Naive thymus-derived CD4-positive, alpha-beta T cell (primary cell): ENCODE measurements around the gene AOPEP. TPM values are rescaled to one million over a fixed set of nuclear protein-coding genes. Genes with fewer than 3 reads are reported as not detected.

ENCODE experiments used
- ATAC-seq: fragments of 150-1000 bp; cut with Tn5 transposase; 2 replicates; pipeline ENCODE4 v1.10.0; 2021; ENCODE audit warnings: mild to moderate bottlenecking, moderate library complexity
- CTCF ChIA-PET: fragments of 350-600 bp; sonication (Branson Sonifier 250); formaldehyde crosslinking; loops from one replicate; lab custom pipeline; 2021; ENCODE audit warnings: antibody characterized with exemption; lab: Charles Lee
- POLR2A ChIA-PET: fragments of 350-600 bp; sonication (Branson Sonifier 250); formaldehyde crosslinking; loops from one replicate; lab custom pipeline; 2021; ENCODE audit warnings: antibody characterized with exemption, inconsistent platforms; lab: Charles Lee
- DNase-seq, 9 donors: peaks; one replicate each; pipeline versions ENCODE4 v3.0.0 to v3.0.0-alpha.2; 2020 to 2022; ENCODE audit warnings: mixed read lengths in 1 of 9
- H3K27ac ChIP-seq: one replicate; pipeline ENCODE4 v1.7.0; 2013; ENCODE audit warnings: mild to moderate bottlenecking, low read depth, low read length, moderate library complexity
- H3K27me3 ChIP-seq, 2 donors: one replicate each; pipeline ENCODE4 v1.7.0; 2013; ENCODE audit warnings: low read length in 2 of 2, mild to moderate bottlenecking in 2 of 2, moderate library complexity in 2 of 2; ENCODE audit not compliant: control insufficient read depth in 2 of 2, insufficient read depth in 2 of 2
- H3K36me3 ChIP-seq, 3 experiments: 1 replicate in 2 of 3; 2 replicates in 1 of 3; pipeline ENCODE4 v1.7.0; 2013; ENCODE audit warnings: low read length in 3 of 3, mild to moderate bottlenecking in 3 of 3, moderate library complexity in 1 of 3; ENCODE audit not compliant: insufficient read depth in 3 of 3, control insufficient read depth in 2 of 3
- H3K4me1 ChIP-seq, 2 donors: one replicate each; pipeline ENCODE4 v1.7.0; 2013; ENCODE audit warnings: low read length in 2 of 2, mild to moderate bottlenecking in 2 of 2, moderate library complexity in 1 of 2; ENCODE audit not compliant: control insufficient read depth in 2 of 2, insufficient read depth in 2 of 2
- H3K4me3 ChIP-seq: 2 replicates; pipeline ENCODE4 v1.7.0; 2013; ENCODE audit warnings: mild to moderate bottlenecking, low read length
- H3K9me3 ChIP-seq, 3 experiments: 1 replicate in 2 of 3; 2 replicates in 1 of 3; pipeline ENCODE4 v1.7.0; 2013; ENCODE audit warnings: low read length in 3 of 3; ENCODE audit not compliant: control insufficient read depth in 2 of 3
- H3K27ac Mint-ChIP-seq, 9 donors: one replicate each; pipeline ENCODE4 v1.8.0; 2020 to 2022; ENCODE audit warnings: mixed read lengths in 9 of 9, mild to moderate bottlenecking in 8 of 9, moderate library complexity in 5 of 9, inconsistent platforms in 2 of 9
- H3K27me3 Mint-ChIP-seq, 5 donors: one replicate each; pipeline ENCODE4 v1.8.0; 2021 to 2022; ENCODE audit warnings: mixed read lengths in 5 of 5, mild to moderate bottlenecking in 1 of 5
- H3K36me3 Mint-ChIP-seq, 5 donors: one replicate each; pipeline ENCODE4 v1.8.0; 2020 to 2022; ENCODE audit warnings: mixed read lengths in 5 of 5, mild to moderate bottlenecking in 3 of 5, inconsistent platforms in 1 of 5
- H3K4me1 Mint-ChIP-seq, 7 donors: one replicate each; pipeline ENCODE4 v1.8.0; 2020 to 2022; ENCODE audit warnings: mixed read lengths in 7 of 7, mild to moderate bottlenecking in 3 of 7, inconsistent platforms in 1 of 7
- H3K4me3 Mint-ChIP-seq, 10 donors: one replicate each; pipeline ENCODE4 v1.8.0; 2020 to 2022; ENCODE audit warnings: mild to moderate bottlenecking in 10 of 10, mixed read lengths in 10 of 10, moderate library complexity in 6 of 10, inconsistent platforms in 2 of 10
- H3K9me3 Mint-ChIP-seq, 11 donors: one replicate each; pipeline ENCODE4 v1.8.0; 2020 to 2022; ENCODE audit warnings: mixed read lengths in 11 of 11, mild to moderate bottlenecking in 4 of 11, inconsistent platforms in 1 of 11, moderate library complexity in 1 of 11
- intact Hi-C, 2 donors: fragments of 100-400 bp; cut with micrococcal nuclease; formaldehyde crosslinking; loops; one replicate each; pipeline ENCODE4 v1.15.1; 2023
- polyA plus RNA-seq, 2 donors: library from polyadenylated mRNA; unstranded; fragments of 300-500 nt; fragmentation: Illumina TruSeq; gene quantifications; one replicate each; pipeline ENCODE4 v1.2.3, GENCODE V29; 2021
- total RNA-seq, 6 experiments: library from RNA in 5 of 6; stranded (reverse) in 5 of 6; gene quantifications; 1 replicate in 5 of 6; 2 replicates in 1 of 6; pipeline ENCODE4 v1.2.3 and lab custom pipeline; 2021 to 2026

Gene AOPEP
- total and polyA plus RNA-seq, 7 experiments from 2014 or later, result 5.7 to 19.0 (median 13.6) TPM

DNA sequence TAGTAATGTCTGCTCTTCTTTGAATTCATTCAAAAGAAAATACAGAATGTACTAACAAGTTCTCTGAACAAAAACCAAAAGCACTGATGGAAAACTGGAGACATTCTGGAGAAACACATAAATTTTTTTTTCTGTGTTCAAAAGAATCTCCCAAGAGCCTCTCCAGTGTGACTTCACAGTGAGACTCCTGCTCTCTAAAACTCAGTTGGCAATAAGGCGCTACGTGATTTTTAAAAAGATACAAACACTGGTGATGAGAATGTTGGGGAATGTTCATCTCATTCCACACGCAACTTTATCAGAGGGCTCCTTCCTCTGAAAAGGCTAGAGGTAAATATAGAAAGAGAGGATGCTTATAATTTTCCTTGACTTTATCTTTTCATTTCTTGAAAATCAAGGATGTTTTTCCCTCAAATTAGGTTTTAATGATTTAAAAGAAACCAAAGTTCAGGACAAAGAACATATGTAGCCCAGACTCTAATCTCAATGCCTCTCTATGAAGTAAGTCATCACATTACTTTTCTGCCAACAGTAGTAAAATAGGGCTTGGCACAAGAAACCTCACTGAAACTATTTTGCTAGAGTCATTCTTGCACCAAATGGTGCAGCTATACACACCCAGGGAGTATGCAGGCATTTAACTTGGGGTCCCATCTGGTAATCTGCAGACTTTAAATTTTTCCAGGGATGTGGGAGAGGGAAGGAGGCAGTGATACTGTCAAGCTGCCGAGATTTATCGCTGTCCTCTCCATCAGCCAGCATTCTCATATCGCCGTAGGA is 12.9 kb upstream of the AOPEP start:
- no peak overlapping the region for H3K4me3 ChIP-seq
- no peaks in the 10 kb centered on the region for H3K27me3 ChIP-seq
- DNase-seq (no peak), ATAC-seq (no peak)
- H3K27me3 Mint-ChIP-seq, result peaks cover 12 to 39% (median 27%) of the 10 kb centered on the region in 5 donors
- H3K4me3 Mint-ChIP-seq, result no peak overlapping the region
- CTCF ChIA-PET, result no interaction called here
- no peak overlapping the region for H3K27ac Mint-ChIP-seq
- no peaks in the 10 kb centered on the region for H3K4me1 Mint-ChIP-seq
- POLR2A ChIA-PET, result no interaction called here
- intact Hi-C loops, result no loop called here
- H3K4me1 ChIP-seq, result no peaks in the 10 kb centered on the region
- peaks cover 0 to 4% (median 0%) of the 10 kb centered on the region in 11 donors for H3K9me3 Mint-ChIP-seq
- no peak overlapping the region for H3K27ac ChIP-seq
- no peaks in the 10 kb centered on the region for H3K36me3 ChIP-seq
- no peaks in the 10 kb centered on the region for H3K36me3 Mint-ChIP-seq
- no peaks in the 10 kb centered on the region for H3K9me3 ChIP-seq

DNA sequence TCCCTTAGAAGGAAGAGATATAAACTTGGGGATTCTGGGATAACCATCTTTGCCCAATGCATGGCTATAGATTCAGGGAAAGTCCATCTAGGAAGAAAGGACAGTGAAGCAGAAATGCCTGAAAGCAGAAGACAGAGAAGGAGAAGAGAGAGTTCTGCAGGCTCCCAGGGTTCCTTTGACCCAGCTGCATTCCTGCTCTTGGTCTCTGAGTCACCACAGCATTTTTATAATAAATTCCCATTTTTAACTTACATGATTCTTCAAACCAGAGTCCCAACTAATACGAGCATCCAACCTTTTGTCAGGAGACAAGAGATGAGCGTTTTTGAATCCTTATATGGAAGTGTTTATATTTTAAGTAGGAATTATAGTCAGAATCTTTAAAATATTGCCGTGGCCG is 12.0 kb upstream of the AOPEP start:
- Histone ChIP-seq H3K27me3 (no peaks in the 10 kb centered on the region), H3K27ac (no peak overlapping the region), H3K4me1 (no peaks in the 10 kb centered on the region), H3K36me3 (no peaks in the 10 kb centered on the region), H3K4me3 (no peak overlapping the region), H3K9me3 (no peaks in the 10 kb centered on the region)
- POLR2A ChIA-PET, result interaction anchor here (0.6 to 0.8 kb wide), 2 partner anchors 9 to 302 kb away, joined by 3 read pairs; no protein-coding TSS in a partner anchor
- CTCF ChIA-PET, result no interaction called here
- Mint-ChIP-seq H3K9me3 (peaks cover 0 to 4% (median 0%) of the 10 kb centered on the region in 11 donors), H3K27ac (no peak overlapping the region), H3K4me1 (no peaks in the 10 kb centered on the region), H3K36me3 (no peaks in the 10 kb centered on the region), H3K27me3 (peaks cover 12 to 39% (median 29%) of the 10 kb centered on the region in 5 donors), H3K4me3 (no peak overlapping the region)
- ATAC-seq (no peak), DNase-seq (no peak)
- intact Hi-C loops, result no loop called here

DNA sequence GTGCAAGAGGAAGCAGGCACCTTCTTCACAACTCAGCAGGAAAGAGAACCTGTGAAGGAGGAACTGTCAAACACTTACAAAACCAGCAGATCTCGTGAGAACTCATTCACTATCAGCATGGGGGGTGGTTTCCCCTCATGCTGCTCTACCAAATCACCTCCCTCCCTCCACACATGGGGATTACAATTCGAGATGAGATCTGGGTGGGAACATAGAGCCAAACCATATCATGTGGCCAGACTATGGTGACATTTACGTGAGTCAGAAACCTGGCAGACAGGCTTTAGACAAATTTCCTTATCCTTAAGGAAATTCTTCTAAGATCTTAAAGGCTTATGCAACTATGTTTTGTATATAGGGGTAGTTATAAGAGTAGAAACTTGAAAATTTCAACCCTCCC is 8.7 kb upstream of the AOPEP start:
- H3K27ac ChIP-seq, result no peak overlapping the region
- Mint-ChIP-seq H3K36me3 (no peaks in the 10 kb centered on the region), H3K4me1 (no peaks in the 10 kb centered on the region), H3K9me3 (peaks cover 0 to 4% (median 0%) of the 10 kb centered on the region in 11 donors), H3K4me3 (no peak overlapping the region), H3K27ac (no peak overlapping the region), H3K27me3 (peaks cover 11 to 33% (median 23%) of the 10 kb centered on the region in 5 donors)
- CTCF ChIA-PET, result no interaction called here
- H3K36me3 ChIP-seq, result no peaks in the 10 kb centered on the region
- ATAC-seq, result no peak
- H3K4me3 ChIP-seq, result no peak overlapping the region
- H3K9me3 ChIP-seq, result no peaks in the 10 kb centered on the region
- intact Hi-C loops, result no loop called here
- POLR2A ChIA-PET, result interaction anchor here (0.8 kb wide), 1 partner anchor 101 kb away, joined by 4 read pairs; no protein-coding TSS in a partner anchor
- DNase-seq, result no peak
- no peaks in the 10 kb centered on the region for H3K4me1 ChIP-seq
- H3K27me3 ChIP-seq, result no peaks in the 10 kb centered on the region

DNA sequence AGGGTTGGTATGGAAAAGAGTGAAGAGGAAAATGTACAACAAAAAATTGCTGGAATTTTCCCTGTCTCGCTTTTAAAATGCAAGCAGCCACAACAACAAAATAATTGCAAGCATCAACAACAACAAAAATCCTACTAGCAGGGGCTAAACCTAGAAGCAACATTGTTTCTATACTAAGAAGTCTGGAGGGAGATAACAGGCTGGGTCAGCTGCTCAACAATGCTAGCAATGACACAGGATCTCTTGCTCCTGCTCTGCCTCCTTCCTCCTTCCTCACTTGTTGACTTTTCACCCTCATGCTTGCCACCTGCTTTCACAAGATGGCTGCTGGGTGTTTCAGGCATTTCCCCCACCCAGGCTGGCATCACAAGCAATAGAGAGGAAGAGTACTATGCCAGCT is 7.6 kb upstream of the AOPEP start:
- no peaks in the 10 kb centered on the region for H3K36me3 ChIP-seq
- CTCF ChIA-PET, result no interaction called here
- H3K27me3 ChIP-seq, result no peaks in the 10 kb centered on the region
- intact Hi-C loops, result no loop called here
- H3K27me3 Mint-ChIP-seq, result peaks cover 2 to 26% (median 18%) of the 10 kb centered on the region in 5 donors
- no peak overlapping the region for H3K27ac Mint-ChIP-seq
- H3K4me1 Mint-ChIP-seq, result no peaks in the 10 kb centered on the region
- no peaks in the 10 kb centered on the region for H3K36me3 Mint-ChIP-seq
- no peaks in the 10 kb centered on the region for H3K4me1 ChIP-seq
- ATAC-seq, result no peak
- no peak overlapping the region for H3K27ac ChIP-seq
- H3K4me3 Mint-ChIP-seq, result no peak overlapping the region
- no peak for DNase-seq
- no peaks in the 10 kb centered on the region for H3K9me3 ChIP-seq
- POLR2A ChIA-PET, result no interaction called here
- no peak overlapping the region for H3K4me3 ChIP-seq
- H3K9me3 Mint-ChIP-seq, result peaks cover 0 to 4% (median 0%) of the 10 kb centered on the region in 11 donors

DNA sequence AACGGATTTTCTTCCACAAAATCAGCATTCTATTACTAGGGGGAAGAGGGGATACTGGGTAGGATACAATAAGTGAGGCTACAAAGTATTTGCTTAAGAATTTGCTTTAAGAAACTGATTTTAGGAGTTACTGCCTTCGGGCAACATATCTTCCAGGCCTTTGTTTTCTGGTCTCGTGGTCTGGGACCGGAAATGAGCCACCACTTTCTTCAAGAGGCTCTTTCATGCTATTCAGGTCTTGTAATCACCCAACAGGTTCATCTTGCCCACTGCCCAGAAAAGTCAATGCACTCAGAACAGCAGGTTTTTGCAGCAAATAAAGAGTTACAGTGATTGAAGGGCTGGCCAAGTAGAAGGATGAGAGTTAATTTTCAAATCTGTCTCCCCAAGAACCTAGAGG is 6.6 kb upstream of the AOPEP start:
- intact Hi-C loops, result loop anchor here (10.0 kb wide), 3 partner anchors 1655 to 1955 kb away; partner anchors contain the start of genes BICD2 (in 1 of the 2) and HABP4 (in 1 of the 2)
- no peaks in the 10 kb centered on the region for H3K36me3 Mint-ChIP-seq
- H3K27ac ChIP-seq, result no peak overlapping the region
- H3K27me3 Mint-ChIP-seq, result peaks cover 2 to 20% (median 15%) of the 10 kb centered on the region in 5 donors
- no peaks in the 10 kb centered on the region for H3K4me1 Mint-ChIP-seq
- no peak overlapping the region for H3K27ac Mint-ChIP-seq
- ChIA-PET CTCF (no interaction called here), POLR2A (interaction anchor here (0.6 kb wide), 2 partner anchors 171 to 470 kb away, joined by 3 to 4 read pairs; no protein-coding TSS in a partner anchor)
- H3K4me3 Mint-ChIP-seq, result no peak overlapping the region
- no peak for ATAC-seq
- DNase-seq, result no peak
- no peaks in the 10 kb centered on the region for H3K9me3 ChIP-seq
- H3K4me3 ChIP-seq, result no peak overlapping the region
- H3K9me3 Mint-ChIP-seq, result peaks cover 0 to 4% (median 0%) of the 10 kb centered on the region in 11 donors
- no peaks in the 10 kb centered on the region for H3K27me3 ChIP-seq
- no peaks in the 10 kb centered on the region for H3K36me3 ChIP-seq
- no peaks in the 10 kb centered on the region for H3K4me1 ChIP-seq

DNA sequence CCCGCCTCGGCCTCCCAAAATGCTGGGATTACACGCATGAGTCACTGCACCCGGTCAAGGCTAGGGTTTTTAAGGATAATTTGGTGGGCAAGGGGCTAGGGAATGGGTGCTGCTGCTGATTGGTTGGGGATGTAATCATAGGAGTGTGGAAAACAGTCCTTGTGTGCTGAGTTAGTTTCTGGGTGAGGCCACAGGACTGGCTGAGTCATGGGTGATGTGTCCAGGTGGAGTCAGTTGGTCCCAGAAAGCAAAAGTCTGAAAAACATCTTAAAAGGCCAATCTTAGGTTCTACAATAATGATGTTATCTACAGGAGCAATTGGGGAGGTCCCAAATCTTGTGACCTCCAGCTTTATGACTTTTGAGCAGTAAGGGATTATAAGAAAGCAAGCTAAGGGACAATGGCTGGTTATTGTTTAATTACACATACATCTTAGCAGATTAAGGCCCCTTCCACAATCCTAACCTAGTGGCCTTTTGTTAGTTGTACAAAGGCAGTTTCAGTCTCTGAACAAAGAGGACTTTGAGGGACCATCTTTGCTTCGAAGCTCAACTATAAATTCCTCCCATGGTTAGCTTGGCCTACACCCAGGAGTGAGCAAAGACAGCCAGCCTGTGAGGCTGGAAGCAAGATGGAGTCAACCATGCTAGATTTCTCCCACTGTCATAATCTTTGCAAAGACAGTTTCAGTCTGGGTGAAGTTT is 5.5 kb upstream of the AOPEP start:
- no peak overlapping the region for H3K27ac Mint-ChIP-seq
- intact Hi-C loops, result loop anchor here (10.0 kb wide), 3 partner anchors 1656 to 1956 kb away; partner anchors contain the start of genes BICD2 (in 1 of the 2) and HABP4 (in 1 of the 2)
- POLR2A ChIA-PET, result no interaction called here

More for the DNA sequence above, 5.5 kb upstream of the AOPEP start:
- CTCF ChIA-PET, result no interaction called here
- H3K4me1 Mint-ChIP-seq, result peaks cover 0 to 3% (median 0%) of the 10 kb centered on the region in 7 donors
- no peaks in the 10 kb centered on the region for H3K36me3 ChIP-seq
- H3K4me3 Mint-ChIP-seq, result no peak overlapping the region
- peaks cover 2 to 18% (median 15%) of the 10 kb centered on the region in 5 donors for H3K27me3 Mint-ChIP-seq
- H3K27me3 ChIP-seq, result no peaks in the 10 kb centered on the region
- no peaks in the 10 kb centered on the region for H3K4me1 ChIP-seq
- no peaks in the 10 kb centered on the region for H3K9me3 ChIP-seq
- H3K36me3 Mint-ChIP-seq, result no peaks in the 10 kb centered on the region
- peaks cover 0 to 4% (median 0%) of the 10 kb centered on the region in 11 donors for H3K9me3 Mint-ChIP-seq
- H3K4me3 ChIP-seq, result no peak overlapping the region
- DNase-seq (no peak), ATAC-seq (no peak)
- H3K27ac ChIP-seq, result no peak overlapping the region
